HepG2 (cell line): ENCODE measurements around the gene B3GAT3. TPM values are rescaled to one million over a fixed set of nuclear protein-coding genes. Genes with fewer than 3 reads are reported as not detected.
"Not testable (repeated sequence)": the region's sequence is repeated elsewhere in the genome, so short reads cannot be mapped to it uniquely, and the experiment has no call there.

ENCODE experiments used
- ATAC-seq: fragments of 200-7000 bp; cut with Tn5 transposase; 3 replicates; pipeline ENCODE4 v1.9.1; 2020; ENCODE audit warnings: mild to moderate bottlenecking, moderate library complexity
- BruUV-seq: library from RNA; stranded (reverse); fragments of 400-500 nt; replicated peaks from 2 replicates; lab custom pipeline; 2021; lab: Mats Ljungman, UMichigan
- CTCF ChIA-PET: fragments of 300-600 bp; formaldehyde crosslinking; extraction: SDS; loops from one replicate; lab custom pipeline; 2021; ENCODE audit warnings: low total read pairs, inconsistent platforms, low intra/inter-chr PET ratio; lab: Yijun Ruan, JAX
- POLR2A ChIA-PET: fragments of 350-600 bp; sonication (Branson Sonifier 250); formaldehyde crosslinking; loops from one replicate; lab custom pipeline; 2020; ENCODE audit warnings: antibody characterized with exemption, inconsistent platforms; lab: Yijun Ruan, JAX
- DNase-seq: peaks from one replicate; pipeline ENCODE4 v3.0.0-alpha.2; 2015; ENCODE audit warnings: low spot score
- FAIRE-seq: peaks from 3 replicates; lab custom pipeline; 2011; peaks lifted over from hg19 to GRCh38; lab: Jason Lieb, UNC
- H2AFZ ChIP-seq: one replicate; pipeline ENCODE4 v1.6.1; 2011; ENCODE audit warnings: low read length, inconsistent platforms
- H3K27ac ChIP-seq: fragments of 300-600 bp; 3 replicates; pipeline ENCODE4 v1.8.0; 2011; ENCODE audit warnings: mixed run types, mild to moderate bottlenecking, mixed read lengths, low read length, inconsistent platforms; ENCODE audit not compliant: insufficient read depth; ENCODE audit errors: extremely low read length
- H3K27me3 ChIP-seq, 2 experiments: fragments of 200-600 bp in 1 of 2; 2 replicates in 1 of 2; 3 replicates in 1 of 2; pipeline versions ENCODE4 v1.6.0 to v1.8.0; 2011; ENCODE audit warnings: low read length in 2 of 2, mild to moderate bottlenecking in 2 of 2, moderate library complexity in 2 of 2, inconsistent platforms in 1 of 2; ENCODE audit not compliant: insufficient read depth in 2 of 2, control insufficient read depth in 1 of 2
- H3K36me3 ChIP-seq, 2 experiments: fragments of 200-600 bp in 1 of 2; replicated peaks in 1 of 2; 2 replicates in 1 of 2; 3 replicates in 1 of 2; pipeline versions ENCODE4 v1.5.1 to v1.8.0; 2011; ENCODE audit warnings: low read length in 2 of 2, inconsistent platforms in 1 of 2; ENCODE audit not compliant: insufficient read depth in 2 of 2, control insufficient read depth in 1 of 2
- H3K4me1 ChIP-seq: 2 replicates; pipeline ENCODE4 v1.5.1; 2012; ENCODE audit warnings: low read length, inconsistent platforms; ENCODE audit not compliant: insufficient read depth
- H3K4me2 ChIP-seq: 2 replicates; pipeline ENCODE4 v1.6.0; 2011; ENCODE audit warnings: low read depth, low read length, inconsistent platforms
- H3K4me3 ChIP-seq, 3 experiments: fragments of 200-600 bp in 1 of 3; sonication (generic), shearing (Covaris generic) in 1 of 3; replicated peaks in 1 of 3; 2 replicates each; pipeline ENCODE4 v1.5.1; 2011 to 2016; ENCODE audit warnings: low read length in 3 of 3, inconsistent platforms in 2 of 3, low read depth in 2 of 3, mild to moderate bottlenecking in 2 of 3, control low read depth in 1 of 3, mixed read lengths in 1 of 3; ENCODE audit not compliant: insufficient read depth in 1 of 3
- H3K79me2 ChIP-seq: one replicate; pipeline ENCODE4 v1.6.1; 2011; ENCODE audit warnings: low read length, inconsistent platforms; ENCODE audit not compliant: insufficient read depth
- H3K9ac ChIP-seq: 2 replicates; pipeline ENCODE4 v1.6.0; 2011; ENCODE audit warnings: mild to moderate bottlenecking, low read depth, low read length, inconsistent platforms; ENCODE audit not compliant: insufficient read depth
- H3K9me3 ChIP-seq: 2 replicates; pipeline ENCODE4 v1.5.1; 2012; ENCODE audit warnings: mild to moderate bottlenecking, low read length
- H4K20me1 ChIP-seq: 2 replicates; pipeline ENCODE4 v1.6.0; 2011; ENCODE audit warnings: inconsistent platforms, mild to moderate bottlenecking, low read length, moderate library complexity; ENCODE audit not compliant: insufficient read depth
- AGO2 ChIP-seq: fragments of 200-400 bp; formaldehyde crosslinking; optimal IDR thresholded peaks from 2 replicates; pipeline ENCODE3; 2017; ENCODE audit warnings: mild to moderate bottlenecking, low read depth, low read length, moderate library complexity
- HOXA5 ChIP-seq: sonication (generic); formaldehyde crosslinking; IDR thresholded peaks from 2 replicates; pipeline ENCODE4 v1.4.0; 2020; ENCODE audit warnings: missing genetic modification reagents
- POGK ChIP-seq: sonication (generic); formaldehyde crosslinking; conservative IDR thresholded peaks from 2 replicates; pipeline ENCODE4 v1.8.0; 2022; ENCODE audit warnings: mild to moderate bottlenecking, moderate library complexity, missing genetic modification reagents
- RBFOX2 ChIP-seq: fragments of 200-400 bp; formaldehyde crosslinking; IDR thresholded peaks from 2 replicates; pipeline ENCODE4 v1.6.1; 2017; ENCODE audit warnings: low read depth, mild to moderate bottlenecking, low read length
- ZBTB7B ChIP-seq: sonication (generic); formaldehyde crosslinking; IDR thresholded peaks from 2 replicates; pipeline ENCODE4 v1.4.0; 2020; ENCODE audit warnings: missing genetic modification reagents
- ZNF850 ChIP-seq: sonication (generic); formaldehyde crosslinking; conservative IDR thresholded peaks from 2 replicates; pipeline ENCODE4 v1.9.0; 2021; ENCODE audit warnings: mild to moderate bottlenecking, missing genetic modification reagents
- WGBS: methylation state at CpG from one replicate; pipeline ENCODE4 v1.1.6; 2017; ENCODE audit warnings: low lambda C conversion rate; 5-methylcytosine and 5-hydroxymethylcytosine counted together
- in situ Hi-C: cut with HindIII; loops from 2 replicates; pipeline ENCODE4 v1.10.0; 2017; ENCODE audit warnings: low pct_unique_long_range_greater_than_20kb; ENCODE audit not compliant: extremely low pct_ligation_motif_present
- intact Hi-C: fragments of 100-400 bp; cut with micrococcal nuclease; formaldehyde crosslinking; loops from one replicate; pipeline ENCODE4 v1.10.0; 2022; ENCODE audit not compliant: unreplicated experiment
- polyA plus RNA-seq, 8 experiments: library from polyadenylated mRNA; depleted of rRNA in 3 of 8; stranded (reverse) in 7 of 8; unstranded in 1 of 8; fragments of >200 nt; fragmentation: Illumina TruSeq in 4 of 8; extraction: Trizol in 4 of 8; gene quantifications; 2 replicates each; pipeline versions ENCODE4 v1.2.1 to v1.2.3, GENCODE V29; 2011 to 2016; ENCODE audit warnings: low read depth in 4 of 8, missing spikeins in 1 of 8, mixed read lengths in 1 of 8; ENCODE audit not compliant: insufficient read depth in 1 of 8
- total RNA-seq, 5 experiments: library from RNA; depleted of rRNA; stranded (reverse); fragments of >200 nt; fragmentation: Illumina TruSeq; extraction: Trizol; gene quantifications; 2 replicates each; pipeline ENCODE4 v1.2.3, GENCODE V29; 2016; ENCODE audit warnings: low read depth in 1 of 5

B3GAT3 gene
- total and polyA plus RNA-seq, 2 of the 13 experiments (the other 11 are each of a cell fraction or from before 2014, with no cell fraction given): 21.3 to 26.1 TPM

- no peaks in the 10 kb centered on the region for H4K20me1 ChIP-seq
- H3K4me3 ChIP-seq: peak overlapping the region; percentile 74 to 90 (median 81)
- H3K9ac ChIP-seq: peak overlapping the region; percentile 83
- peaks cover 21% of the 10 kb centered on the region for H3K4me1 ChIP-seq
- in situ Hi-C loops (no loop called here), intact Hi-C loops (no loop called here)
- H2AFZ ChIP-seq: no peak overlapping the region
- no peaks in the 10 kb centered on the region; a peak in 1 of 5 replicates for H3K27me3 ChIP-seq
- BruUV-seq: no TSS peak
- H3K27ac ChIP-seq: peak overlapping the region; percentile 72
- H3K4me2 ChIP-seq: peak overlapping the region; percentile 93
- 4% methylated on average over 8 of the region's 8 CpGs for WGBS
- ChIA-PET CTCF (interaction anchor here (1.9 kb wide), 1 partner anchor 9 kb away, joined by 6 read pairs; the partner anchor contains the start of genes EML3 and ROM1), POLR2A (interaction anchor here (0.8 to 4.5 kb wide), 22 partner anchors 10 to 235 kb away, joined by 3 to 80 read pairs (median 9); partner anchors contain the start of genes C11orf98, CSKMT, EEF1G and EML3)
- FAIRE-seq: no peak
- H3K9me3 ChIP-seq: no peaks in the 10 kb centered on the region
- no peak for ATAC-seq
- no peak for DNase-seq
- TF ChIP-seq HOXA5 (CRISPR knock-in tag) (no peak), ZNF850 (CRISPR knock-in tag) (0 out of 2 replicates have a peak, but pooled peaks have one; percentile 6), POGK (CRISPR knock-in tag) (peak; percentile 66), ZBTB7B (0 out of 2 replicates have a peak, but pooled peaks have one; percentile 6)
- TF ChIP-seq, all 625 proteins: peak for 3
- H3K79me2 ChIP-seq: peaks cover 4% of the 10 kb centered on the region
- peaks cover 5 to 11% of the 10 kb centered on the region in 2 experiments for H3K36me3 ChIP-seq
These were observed 689 bp downstream of the B3GAT3 start for GRCh38 chr11:62621027-62621566.

DNA sequence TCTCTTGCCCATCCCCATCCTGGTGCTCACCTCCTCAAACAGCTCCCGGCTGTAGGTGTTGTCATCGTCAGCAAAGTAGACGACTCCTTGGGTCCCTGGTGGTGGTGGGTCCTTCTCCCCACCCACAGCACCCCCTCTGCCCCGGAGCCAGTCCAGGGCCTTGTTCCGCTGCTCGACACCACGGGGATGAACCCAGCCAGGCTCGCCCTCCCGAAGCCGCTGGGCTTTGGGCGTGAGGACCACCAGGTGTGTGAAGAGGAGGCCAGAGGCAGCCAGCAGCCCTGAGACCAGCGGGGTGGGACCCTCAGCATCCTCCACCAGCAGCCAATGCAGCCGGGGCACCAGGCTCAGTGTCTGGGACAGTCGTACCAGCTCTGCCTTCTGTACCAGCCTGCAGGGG lies 4.8 kb downstream of the B3GAT3 start:
- H3K4me2 ChIP-seq, H2AFZ ChIP-seq, H3K9ac ChIP-seq, intact Hi-C loops, ATAC-seq, H3K27me3 ChIP-seq, H3K79me2 ChIP-seq: not testable (repeated sequence)
- 94% methylated on average over 12 of the region's 14 CpGs for WGBS
- peaks cover 43% of the 10 kb centered on the region for H3K4me1 ChIP-seq
- peak; percentile 52 for TF ChIP-seq AGO2
- TF ChIP-seq RBFOX2: peak; percentile 45
- TF ChIP-seq, all 625 proteins: peak for 2; not testable (repeated sequence) for 623
- H3K36me3 ChIP-seq, H4K20me1 ChIP-seq, CTCF ChIA-PET, H3K27ac ChIP-seq, POLR2A ChIA-PET, in situ Hi-C loops, DNase-seq, H3K9me3 ChIP-seq, H3K4me3 ChIP-seq, BruUV-seq, FAIRE-seq: not testable (repeated sequence)
